AG09319 (cell line): ENCODE data around the gene C9orf57.
"Not testable (repeated sequence)": the region's sequence is repeated elsewhere in the genome, so short reads cannot be mapped to it uniquely, and the experiment has no call there.

Experiments
- DNase-seq: peaks from one replicate; pipeline ENCODE4 v3.0.0-alpha.2; 2010; ENCODE audit warnings: low read depth; ENCODE audit errors: extremely low read depth
- TF ChIP-seq, protein P1 (sequence below): IDR thresholded peaks from 2 replicates; pipeline ENCODE4 v1.5.1; 2011; ENCODE audit warnings: low read depth, mild to moderate bottlenecking, inconsistent platforms, low read length, moderate library complexity

C9orf57 gene, protein sequence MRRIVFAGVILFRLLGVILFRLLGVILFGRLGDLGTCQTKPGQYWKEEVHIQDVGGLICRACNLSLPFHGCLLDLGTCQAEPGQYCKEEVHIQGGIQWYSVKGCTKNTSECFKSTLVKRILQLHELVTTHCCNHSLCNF

DNA sequence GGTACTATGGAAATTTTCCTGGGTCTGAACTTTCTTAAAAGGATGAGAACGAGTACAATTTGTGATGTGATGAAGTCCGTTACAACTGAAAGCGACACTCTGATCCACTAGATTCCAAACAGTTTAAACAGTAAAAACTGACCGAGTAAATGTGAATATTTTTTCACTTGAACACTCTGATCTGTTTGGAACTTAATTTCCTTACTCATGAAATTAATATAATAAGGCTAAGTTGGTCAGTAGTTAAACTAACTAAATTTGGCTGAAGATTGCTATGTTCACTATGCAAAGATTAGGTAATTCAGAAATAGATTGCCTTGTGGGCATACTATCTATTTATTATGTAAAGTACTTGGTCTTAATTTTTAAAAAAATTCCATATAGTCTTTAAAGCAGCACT is at the start of gene C9orf57:
Gene C9orf57, minus strand, starts transcription at position 101 of the 400 bp plus-strand sequence. CDS start 1,282 bp downstream, outside the sequence.
- TF ChIP-seq, protein P1, sequence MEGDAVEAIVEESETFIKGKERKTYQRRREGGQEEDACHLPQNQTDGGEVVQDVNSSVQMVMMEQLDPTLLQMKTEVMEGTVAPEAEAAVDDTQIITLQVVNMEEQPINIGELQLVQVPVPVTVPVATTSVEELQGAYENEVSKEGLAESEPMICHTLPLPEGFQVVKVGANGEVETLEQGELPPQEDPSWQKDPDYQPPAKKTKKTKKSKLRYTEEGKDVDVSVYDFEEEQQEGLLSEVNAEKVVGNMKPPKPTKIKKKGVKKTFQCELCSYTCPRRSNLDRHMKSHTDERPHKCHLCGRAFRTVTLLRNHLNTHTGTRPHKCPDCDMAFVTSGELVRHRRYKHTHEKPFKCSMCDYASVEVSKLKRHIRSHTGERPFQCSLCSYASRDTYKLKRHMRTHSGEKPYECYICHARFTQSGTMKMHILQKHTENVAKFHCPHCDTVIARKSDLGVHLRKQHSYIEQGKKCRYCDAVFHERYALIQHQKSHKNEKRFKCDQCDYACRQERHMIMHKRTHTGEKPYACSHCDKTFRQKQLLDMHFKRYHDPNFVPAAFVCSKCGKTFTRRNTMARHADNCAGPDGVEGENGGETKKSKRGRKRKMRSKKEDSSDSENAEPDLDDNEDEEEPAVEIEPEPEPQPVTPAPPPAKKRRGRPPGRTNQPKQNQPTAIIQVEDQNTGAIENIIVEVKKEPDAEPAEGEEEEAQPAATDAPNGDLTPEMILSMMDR = no peak
- no peak for DNase-seq

DNA sequence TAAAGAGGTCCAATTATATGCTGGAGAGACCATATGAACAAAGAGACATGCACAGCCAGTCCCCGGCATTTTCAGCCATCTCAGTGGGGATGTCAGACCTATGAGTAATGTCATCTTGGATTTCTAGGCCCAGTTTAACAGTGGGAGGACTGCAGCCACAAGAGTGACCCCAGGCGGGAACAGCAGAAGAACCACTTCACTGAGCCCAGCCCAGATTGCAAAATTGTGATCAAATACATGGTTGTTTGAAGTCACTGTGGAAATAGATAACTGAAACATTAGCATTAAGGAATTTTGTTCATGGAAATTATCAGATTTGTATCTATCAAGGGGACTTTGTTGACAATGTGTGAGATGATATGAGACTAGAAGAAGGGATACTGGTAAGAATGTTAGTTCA is 42.1 kb upstream of the C9orf57 start:
- TF ChIP-seq, protein P1 = no peak
- DNase-seq = no peak

DNA sequence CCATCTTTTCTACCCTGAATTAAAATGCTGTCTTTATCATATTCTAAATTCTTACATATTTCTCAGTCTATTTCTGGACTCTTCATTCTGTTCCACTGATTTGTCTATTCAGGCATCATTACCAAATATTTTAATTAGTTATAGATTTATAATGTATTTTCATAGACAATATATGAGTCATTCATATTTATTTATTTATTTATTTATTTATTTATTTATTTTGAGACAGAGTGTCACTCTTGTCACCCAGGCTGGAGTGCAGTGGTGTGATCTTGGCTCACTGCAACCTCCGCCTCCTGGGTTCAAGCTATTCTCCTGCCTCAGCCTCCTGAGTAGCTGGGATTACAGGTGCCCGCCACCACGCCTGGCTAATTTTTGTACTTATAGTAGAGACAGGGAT is 35.1 kb upstream of the C9orf57 start:
- not testable (repeated sequence) for DNase-seq

DNA sequence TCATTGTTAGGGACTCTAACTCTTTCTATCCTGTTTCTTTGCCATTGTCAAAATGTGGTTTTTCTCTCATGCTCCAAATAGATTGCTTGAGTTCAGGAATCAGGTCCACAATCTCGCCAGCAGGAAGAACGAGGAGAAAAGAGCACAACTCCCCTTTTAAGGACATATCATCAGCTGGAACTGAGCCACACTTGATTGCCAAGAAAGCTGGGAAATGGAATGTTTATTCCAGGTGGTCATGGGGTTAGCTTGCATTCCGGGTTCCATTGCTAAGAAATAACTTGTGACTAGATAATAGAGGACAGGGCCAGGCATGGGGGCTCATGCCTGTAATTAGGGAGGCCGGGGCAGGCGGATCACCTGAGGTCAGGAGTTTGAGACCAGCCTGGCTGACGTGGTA is 32.4 kb upstream of the C9orf57 start:
- DNase-seq = no peak
- TF ChIP-seq, protein P1 = no peak

DNA sequence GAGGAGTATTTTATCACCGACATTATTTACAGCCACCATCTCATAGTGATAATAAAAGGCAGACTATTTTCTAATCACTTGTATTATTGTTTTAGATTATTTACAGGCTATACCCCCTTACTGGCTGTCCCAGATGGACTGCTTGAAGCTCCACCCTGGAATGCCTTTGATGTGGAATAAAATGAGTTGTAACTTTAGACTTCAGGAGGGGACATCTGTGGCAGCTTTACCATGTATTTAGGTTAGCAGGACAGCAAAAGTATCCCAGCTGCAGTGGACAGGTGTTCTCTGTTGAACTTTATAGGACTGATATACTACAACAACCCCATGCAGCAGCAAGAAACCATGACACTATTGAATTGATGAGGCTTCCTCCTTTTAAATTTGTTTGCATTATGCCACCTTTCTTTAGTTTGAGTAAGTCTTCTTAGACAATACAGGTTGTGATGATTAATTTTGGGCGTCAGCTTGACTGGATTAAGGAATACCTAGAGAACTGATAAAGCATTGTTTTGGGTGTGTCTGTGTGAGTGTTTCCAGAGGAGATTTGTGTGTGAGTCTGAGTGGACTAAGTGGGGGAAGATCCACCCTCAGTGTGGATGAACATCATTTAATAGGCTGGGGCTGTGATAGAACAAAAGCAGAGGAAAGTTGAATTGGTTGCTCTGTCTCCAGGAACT is 29.2 kb upstream of the C9orf57 start:
- DNase-seq = no peak
- TF ChIP-seq, protein P1 = no peak

DNA sequence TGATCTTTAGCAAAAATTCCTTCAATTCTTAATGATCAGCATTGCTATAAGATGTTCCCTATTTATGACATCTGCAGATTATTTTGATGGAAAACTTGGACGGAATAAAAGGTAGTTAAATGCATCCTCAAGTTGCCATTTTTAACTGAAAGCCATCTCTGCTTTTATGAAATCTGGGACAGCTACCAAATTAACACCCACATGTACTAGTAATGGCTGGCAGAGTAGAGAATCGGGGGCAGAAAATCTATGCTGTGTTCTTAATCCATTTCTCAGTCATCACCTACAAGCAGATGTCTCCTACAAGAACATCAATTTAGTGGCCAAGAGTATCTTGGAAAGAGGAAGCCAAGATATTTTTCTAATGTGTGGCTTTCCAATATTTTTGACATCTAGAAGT is 22.1 kb upstream of the C9orf57 start:
- no peak for DNase-seq

DNA sequence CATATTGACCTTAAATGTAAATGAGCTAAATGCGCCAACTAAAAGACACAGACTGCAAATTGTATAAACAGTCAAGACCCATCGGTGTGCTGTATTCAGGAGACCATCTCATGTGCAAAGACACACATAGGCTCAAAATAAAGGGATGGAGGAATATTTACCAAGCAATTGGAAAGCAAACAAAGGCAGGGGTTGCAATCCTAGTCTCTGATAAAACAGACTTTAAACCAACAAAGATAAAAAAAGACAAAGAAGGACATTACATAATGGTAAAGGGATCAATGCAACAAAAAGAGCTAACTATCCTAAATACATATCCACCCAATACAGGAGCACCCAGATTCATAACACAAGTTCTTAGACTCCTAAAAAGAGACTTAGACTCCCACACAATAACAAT is 14.3 kb upstream of the C9orf57 start:
- DNase-seq = not testable (repeated sequence)

More for the DNA sequence above, 22.1 kb upstream of the C9orf57 start:
- TF ChIP-seq, protein P1 = no peak

DNA sequence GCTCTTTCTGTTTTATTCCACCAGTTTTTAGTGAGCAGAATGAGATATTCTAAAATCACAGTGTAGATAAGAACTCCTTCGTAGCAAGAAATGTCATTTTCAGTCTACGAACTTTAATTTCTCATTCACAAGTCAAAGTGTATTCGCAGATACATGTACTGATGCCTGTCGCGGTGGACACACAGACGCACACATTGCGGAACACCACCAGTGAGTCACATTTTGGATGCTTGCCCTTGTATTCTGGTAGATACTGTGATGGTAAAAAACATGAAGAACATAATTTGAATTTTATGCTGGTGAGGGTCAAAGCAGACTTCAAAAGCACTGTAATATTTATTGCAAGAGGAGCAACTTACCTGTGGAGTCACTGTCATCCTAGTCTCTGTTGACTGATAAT is 4.7 kb upstream of the C9orf57 start:
- TF ChIP-seq, protein P1 = no peak
- DNase-seq = no peak
